ENCODE results near the gene FEM1C. TPM values are rescaled to one million over a fixed set of nuclear protein-coding genes. Genes with fewer than 3 reads are reported as not detected.

Gene FEM1C
- total and polyA plus RNA-seq, 9 of the 15 experiments (the other 6 are each of a cell fraction or from before 2014, with no cell fraction given), result 1.4 to 9.3 (median 4.3) TPM

- peak; percentile 25; the same call in 1 of the 2 replicates for TF ChIP-seq DEAF1 (CRISPR knock-in tag; IDR thresholded peaks at IDR 0.05)
- TF ChIP-seq FOSL1 (tag; conservative IDR thresholded peaks at IDR 0.05), result peak; percentile 38
- no peak for TF ChIP-seq TARDBP (IDR thresholded peaks at IDR 0.05)
- TF ChIP-seq ZMIZ1 (IDR thresholded peaks at IDR 0.05; ENCODE audit: low read depth in 2 of 2, low read length in 2 of 2), result no peak
- no peak for TF ChIP-seq FOXK1 (CRISPR knock-in tag; IDR thresholded peaks at IDR 0.05; ENCODE audit: borderline replicate concordance)
- TF ChIP-seq DMBX1 (CRISPR knock-in tag; IDR thresholded peaks at IDR 0.05; ENCODE audit: borderline replicate concordance), result peak; percentile 38; the same call in 1 of the 2 replicates
- TF ChIP-seq ZNF655 (CRISPR knock-in tag; IDR thresholded peaks at IDR 0.05), result no peak
- no peak for TF ChIP-seq BRD9 (IDR thresholded peaks at IDR 0.05; ENCODE audit: low read depth, partially characterized antibody)
- no peak for TF ChIP-seq RBM25 (IDR thresholded peaks at IDR 0.05; ENCODE audit: low read depth, low read length, severe bottlenecking)
- TF ChIP-seq CREB3L1 (IDR thresholded peaks at IDR 0.05; ENCODE audit: borderline replicate concordance, low read depth), result peak; percentile 85; the same call in 1 of the 2 replicates
- no peak for TF ChIP-seq ZFP1 (CRISPR knock-in tag; IDR thresholded peaks at IDR 0.05)
- peak; percentile 32; the same call in 1 of the 2 replicates for TF ChIP-seq ATF1 (CRISPR knock-in tag; IDR thresholded peaks at IDR 0.05)
- TF ChIP-seq ATF1 (tag; IDR thresholded peaks at IDR 0.05), result peak; percentile 37; the same call in 1 of the 2 replicates
- no peak for TF ChIP-seq ESRRA (IDR thresholded peaks at IDR 0.05; ENCODE audit: borderline replicate concordance, low read depth)
- TF ChIP-seq HNRNPK (IDR thresholded peaks at IDR 0.05; ENCODE audit: low read depth, low read length, poor library complexity, severe bottlenecking), result no peak
- 0 out of 2 replicates have a peak, but pooled peaks have one; percentile 25 for TF ChIP-seq MITF (IDR thresholded peaks at IDR 0.05)
Observed at GRCh38 chr5:115544436-115545350, at the start of gene FEM1C (continued).
